Caco-2 (cell line): ENCODE results near the gene ADCY4. TPM values are rescaled to one million over a fixed set of nuclear protein-coding genes. Genes with fewer than 3 reads are reported as not detected.

ENCODE experiments used
- BruUV-seq: library from RNA; stranded (reverse); fragments of 400-500 nt; replicated peaks from 2 replicates; lab custom pipeline; 2021; lab: Mats Ljungman, UMichigan
- CTCF ChIA-PET: fragments of 300-600 bp; sonication (Branson Sonifier 250); formaldehyde crosslinking; loops from one replicate; lab custom pipeline; 2022; ENCODE audit warnings: antibody characterized with exemption; lab: Charles Lee
- POLR2A ChIA-PET: fragments of 300-600 bp; sonication (Branson Sonifier 250); formaldehyde crosslinking; loops from one replicate; lab custom pipeline; 2022; ENCODE audit warnings: antibody characterized with exemption; lab: Charles Lee
- DNase-seq, 2 experiments: peaks; one replicate each; pipeline versions ENCODE4 v3.0.0 to v3.0.0-alpha.2; 2020 to 2022
- H3K27me3 ChIP-seq: replicated peaks from 2 replicates; pipeline ENCODE4 v1.6.0; 2011; ENCODE audit warnings: low read length; ENCODE audit not compliant: control insufficient read depth, insufficient read depth
- H3K36me3 ChIP-seq: 2 replicates; pipeline ENCODE4 v1.5.1; 2011; ENCODE audit warnings: low read length; ENCODE audit not compliant: control insufficient read depth, insufficient read depth
- H3K4me1 ChIP-seq: fragments of 250-450 bp; sonication (Bioruptor Pico); 2 replicates; pipeline ENCODE4 v1.5.1; 2020; ENCODE audit warnings: mild to moderate bottlenecking
- H3K4me3 ChIP-seq: 2 replicates; pipeline ENCODE4 v1.5.1; 2011; ENCODE audit warnings: low read depth, mild to moderate bottlenecking, control low read depth, low read length
- H3K9me3 ChIP-seq: fragments of 250-450 bp; sonication (Bioruptor Pico); 2 replicates; pipeline ENCODE4 v1.5.1; 2020; ENCODE audit warnings: mild to moderate bottlenecking, moderate library complexity
- H3K27ac Mint-ChIP-seq: one replicate; pipeline ENCODE4 v1.8.0; 2022; ENCODE audit warnings: mixed read lengths; ENCODE audit not compliant: unreplicated experiment
- H3K27me3 Mint-ChIP-seq: one replicate; pipeline ENCODE4 v1.8.0; 2022; ENCODE audit warnings: mixed read lengths; ENCODE audit not compliant: insufficient read depth, unreplicated experiment
- H3K36me3 Mint-ChIP-seq: one replicate; pipeline ENCODE4 v1.8.0; 2022; ENCODE audit warnings: mild to moderate bottlenecking, mixed read lengths; ENCODE audit not compliant: insufficient read depth, unreplicated experiment
- H3K4me1 Mint-ChIP-seq: one replicate; pipeline ENCODE4 v1.8.0; 2022; ENCODE audit warnings: low read depth, mixed read lengths; ENCODE audit not compliant: unreplicated experiment
- H3K4me3 Mint-ChIP-seq: one replicate; pipeline ENCODE4 v1.8.0; 2022; ENCODE audit warnings: mild to moderate bottlenecking, moderate library complexity, mixed read lengths; ENCODE audit not compliant: unreplicated experiment
- H3K9me3 Mint-ChIP-seq: one replicate; pipeline ENCODE4 v1.8.0; 2022; ENCODE audit warnings: mixed read lengths; ENCODE audit not compliant: unreplicated experiment
- intact Hi-C: fragments of 100-400 bp; cut with micrococcal nuclease; formaldehyde crosslinking; loops from one replicate; pipeline ENCODE4 v1.10.0; 2022; ENCODE audit not compliant: unreplicated experiment
- total RNA-seq: library from RNA; stranded (reverse); gene quantifications from 2 replicates; pipeline ENCODE4 v1.2.3, GENCODE V29; 2022
- TF ChIP-seq, protein P1 (sequence below), 2 experiments: fragments of 200-600 bp in 1 of 2; IDR thresholded peaks; 1 replicate in 1 of 2; 2 replicates in 1 of 2; pipeline versions ENCODE4 v1.5.1 to v1.8.0; 2011 to 2022; ENCODE audit warnings: antibody characterized with exemption in 1 of 2, control low read depth in 1 of 2, inconsistent platforms in 1 of 2, low read depth in 1 of 2, low read length in 1 of 2, mild to moderate bottlenecking in 1 of 2, moderate library complexity in 1 of 2; ENCODE audit not compliant: insufficient read depth in 1 of 2, severe bottlenecking in 1 of 2, unreplicated experiment in 1 of 2

The ADCY4 gene
- total RNA-seq, 1 experiment from 2014 or later, result 0.57 TPM

DNA sequence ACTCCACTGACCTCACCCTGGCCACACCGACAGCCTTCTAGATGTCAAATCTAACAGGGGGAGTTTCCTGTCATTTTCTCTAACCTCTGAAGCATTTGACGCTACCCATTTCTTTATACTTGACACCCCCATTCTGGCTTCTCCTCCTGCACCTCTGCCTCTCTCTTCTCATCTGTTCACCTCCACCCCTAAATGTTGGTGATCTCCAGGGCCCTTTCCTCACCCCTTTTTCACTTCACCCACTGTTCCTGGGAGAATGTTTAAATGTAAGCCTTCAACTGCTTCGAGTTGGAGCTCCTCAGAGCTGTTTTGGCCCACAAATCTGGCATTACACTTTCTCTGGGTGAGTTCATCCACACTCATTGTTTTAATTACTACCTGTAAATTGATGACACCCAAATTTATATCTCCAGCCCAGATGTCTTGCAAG is 63.0 kb downstream of the ADCY4 start:
- Histone ChIP-seq H3K4me3 (peak overlapping the region; percentile 95), H3K27me3 (no peaks in the 10 kb centered on the region), H3K9me3 (no peaks in the 10 kb centered on the region), H3K4me1 (peaks cover 5% of the 10 kb centered on the region), H3K36me3 (no peaks in the 10 kb centered on the region)
- intact Hi-C loops, result loop anchor here (1.0 kb wide), 3 partner anchors 25 to 36 kb away; no protein-coding TSS in a partner anchor
- Mint-ChIP-seq H3K4me1 (peaks cover 11% of the 10 kb centered on the region), H3K9me3 (no peaks in the 10 kb centered on the region), H3K4me3 (peak overlapping the region; percentile 76), H3K27ac (peak overlapping the region; percentile 74), H3K27me3 (no peaks in the 10 kb centered on the region), H3K36me3 (peaks cover 6% of the 10 kb centered on the region)
- CTCF ChIA-PET, result interaction anchor here (0.6 to 1.9 kb wide), 11 partner anchors 8 to 136 kb away, joined by 3 to 42 read pairs (median 5); partner anchors contain the start of genes CIDEB and TINF2
- POLR2A ChIA-PET, result interaction anchor here (0.6 to 2.1 kb wide), 5 partner anchors 10 to 117 kb away, joined by 3 to 39 read pairs (median 4); partner anchors contain the start of gene TINF2
- BruUV-seq, result TSS peak; percentile 41
- DNase-seq, result no peak
- TF ChIP-seq, protein P1, sequence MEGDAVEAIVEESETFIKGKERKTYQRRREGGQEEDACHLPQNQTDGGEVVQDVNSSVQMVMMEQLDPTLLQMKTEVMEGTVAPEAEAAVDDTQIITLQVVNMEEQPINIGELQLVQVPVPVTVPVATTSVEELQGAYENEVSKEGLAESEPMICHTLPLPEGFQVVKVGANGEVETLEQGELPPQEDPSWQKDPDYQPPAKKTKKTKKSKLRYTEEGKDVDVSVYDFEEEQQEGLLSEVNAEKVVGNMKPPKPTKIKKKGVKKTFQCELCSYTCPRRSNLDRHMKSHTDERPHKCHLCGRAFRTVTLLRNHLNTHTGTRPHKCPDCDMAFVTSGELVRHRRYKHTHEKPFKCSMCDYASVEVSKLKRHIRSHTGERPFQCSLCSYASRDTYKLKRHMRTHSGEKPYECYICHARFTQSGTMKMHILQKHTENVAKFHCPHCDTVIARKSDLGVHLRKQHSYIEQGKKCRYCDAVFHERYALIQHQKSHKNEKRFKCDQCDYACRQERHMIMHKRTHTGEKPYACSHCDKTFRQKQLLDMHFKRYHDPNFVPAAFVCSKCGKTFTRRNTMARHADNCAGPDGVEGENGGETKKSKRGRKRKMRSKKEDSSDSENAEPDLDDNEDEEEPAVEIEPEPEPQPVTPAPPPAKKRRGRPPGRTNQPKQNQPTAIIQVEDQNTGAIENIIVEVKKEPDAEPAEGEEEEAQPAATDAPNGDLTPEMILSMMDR (IDR thresholded peaks at IDR 0.05; ENCODE audit: insufficient read depth in 1 of 2, low read depth in 1 of 2, low read length in 1 of 2, severe bottlenecking in 1 of 2, unreplicated experiment in 1 of 2), result no peak

DNA sequence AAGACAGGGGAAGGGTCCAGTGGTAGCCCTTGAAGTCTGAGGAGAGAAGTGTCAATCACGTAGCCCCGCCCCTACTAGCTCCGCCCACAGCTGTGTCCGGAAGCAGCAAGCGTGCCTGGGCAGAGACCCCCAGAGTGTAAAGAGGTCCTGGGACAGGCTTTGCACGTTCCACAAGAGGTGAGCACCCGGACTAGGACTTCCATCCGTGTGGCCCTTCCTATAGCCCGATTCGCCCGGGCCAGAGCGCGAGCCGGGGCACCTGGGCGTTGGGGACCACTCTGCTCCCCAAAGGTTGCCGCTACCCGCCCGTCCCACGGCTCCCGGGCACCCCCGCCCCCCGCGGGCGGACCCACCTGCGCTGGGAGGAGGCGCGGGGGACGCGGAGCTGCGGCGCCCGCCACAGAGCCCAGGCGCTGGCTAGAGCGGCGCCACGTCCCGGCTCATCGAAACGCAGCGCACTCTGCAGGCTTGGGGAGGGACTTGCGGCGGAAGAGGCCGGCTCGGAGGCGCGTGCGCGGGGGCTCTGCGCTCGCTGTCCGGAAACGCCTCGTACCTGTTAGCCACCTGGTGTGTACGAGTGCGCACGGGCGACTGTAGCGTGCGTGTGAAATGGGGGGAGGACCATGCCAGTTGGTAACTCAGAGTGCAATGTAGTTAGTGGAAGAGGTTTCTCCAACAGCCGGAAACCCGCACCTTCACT is 63.6 kb downstream of the ADCY4 start, which contains the start of gene RABGGTA:
Gene RABGGTA (minus strand): TSS at position 464 of the 700 bp plus-strand sequence. CDS start 482 bp downstream, outside the sequence.
- Mint-ChIP-seq H3K27me3 (no peaks in the 10 kb centered on the region), H3K27ac (peak within 1 kb of the TSS; percentile 74), H3K36me3 (peaks cover 6% of the 10 kb centered on the region), H3K9me3 (no peaks in the 10 kb centered on the region), H3K4me3 (peak within 1 kb of the TSS; percentile 76), H3K4me1 (peaks cover 11% of the 10 kb centered on the region)
- intact Hi-C loops, result loop anchor here (1.0 kb wide), 3 partner anchors 26 to 37 kb away; no protein-coding TSS in a partner anchor
- Histone ChIP-seq H3K9me3 (no peaks in the 10 kb centered on the region), H3K4me3 (peak within 1 kb of the TSS; percentile 95), H3K36me3 (no peaks in the 10 kb centered on the region), H3K27me3 (no peaks in the 10 kb centered on the region), H3K4me1 (peaks cover 5% of the 10 kb centered on the region)
- BruUV-seq, result no TSS peak
- POLR2A ChIA-PET, result interaction anchor here (0.6 to 2.1 kb wide), 8 partner anchors 10 to 117 kb away, joined by 3 to 39 read pairs (median 4); partner anchors contain the start of genes DHRS1, NOP9 and TINF2
- CTCF ChIA-PET, result interaction anchor here (0.6 to 1.9 kb wide), 13 partner anchors 9 to 160 kb away, joined by 3 to 42 read pairs (median 5); partner anchors contain the start of genes CHMP4A, CIDEB, DHRS1 and NOP9
- peak; percentile 91 to 93 for DNase-seq
- TF ChIP-seq, protein P1 (IDR thresholded peaks at IDR 0.05; ENCODE audit: insufficient read depth in 1 of 2, low read depth in 1 of 2, low read length in 1 of 2, severe bottlenecking in 1 of 2, unreplicated experiment in 1 of 2), result peak; percentile 65 to 82

DNA sequence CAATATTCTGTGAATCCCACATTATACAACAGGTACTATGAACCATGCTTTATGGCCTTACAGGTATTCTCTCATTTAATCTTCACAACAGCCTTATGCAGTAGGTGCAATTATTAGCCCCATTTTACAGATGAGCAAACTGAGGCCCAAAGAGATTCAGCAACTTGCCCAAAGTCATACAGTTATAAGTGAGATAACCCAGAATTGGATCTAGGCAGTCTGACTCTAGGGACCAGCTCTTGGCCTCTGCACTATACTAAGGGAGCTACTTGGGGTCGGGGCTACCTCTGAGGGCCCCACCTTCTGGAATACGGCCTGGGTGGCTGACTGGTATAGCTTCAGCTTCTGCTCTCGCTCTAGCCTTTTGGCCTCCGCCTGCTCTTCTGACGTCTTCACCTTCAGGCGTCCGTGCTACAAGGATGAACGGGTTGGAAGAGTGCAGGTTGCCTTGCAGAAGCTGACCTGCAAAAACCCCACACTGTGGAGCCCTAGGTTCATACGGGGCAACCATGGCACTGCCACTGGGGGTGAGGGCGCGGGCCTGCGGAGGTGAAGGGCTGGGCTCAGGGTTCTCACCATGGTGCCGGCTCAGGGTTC is 64.2 kb downstream of the ADCY4 start:
- Mint-ChIP-seq H3K36me3 (peaks cover 6% of the 10 kb centered on the region), H3K27ac (peak overlapping the region; percentile 74), H3K4me3 (peak overlapping the region; percentile 76), H3K27me3 (no peaks in the 10 kb centered on the region), H3K9me3 (no peaks in the 10 kb centered on the region), H3K4me1 (peaks cover 11% of the 10 kb centered on the region)
- TF ChIP-seq, protein P1 (IDR thresholded peaks at IDR 0.05; ENCODE audit: insufficient read depth in 1 of 2, low read depth in 1 of 2, low read length in 1 of 2, severe bottlenecking in 1 of 2, unreplicated experiment in 1 of 2), result no peak
- CTCF ChIA-PET, result interaction anchor here (0.6 to 1.9 kb wide), 10 partner anchors 9 to 161 kb away, joined by 3 to 42 read pairs (median 5); partner anchors contain the start of genes CHMP4A, DHRS1, NOP9 and TINF2
- peaks cover 5% of the 10 kb centered on the region for H3K4me1 ChIP-seq
- no TSS peak for BruUV-seq
- H3K27me3 ChIP-seq, result no peaks in the 10 kb centered on the region
- intact Hi-C loops, result loop anchor here (1.0 kb wide), 3 partner anchors 27 to 38 kb away; no protein-coding TSS in a partner anchor
- H3K36me3 ChIP-seq, result no peaks in the 10 kb centered on the region
- no peak for DNase-seq
- no peaks in the 10 kb centered on the region for H3K9me3 ChIP-seq
- POLR2A ChIA-PET, result interaction anchor here (0.6 to 2.1 kb wide), 6 partner anchors 9 to 116 kb away, joined by 3 to 39 read pairs (median 4); partner anchors contain the start of genes DHRS1, NOP9 and TINF2
- peak overlapping the region; percentile 95 for H3K4me3 ChIP-seq
